Kidney (tissue), 14 donors: ENCODE data around the gene NBAS. TPM values are rescaled to one million over a fixed set of nuclear protein-coding genes. Genes with fewer than 3 reads are reported as not detected.
A peak's percentile ranks its signal among the peaks of the same experiment; 100 is the strongest.

Experiments used
- DNase-seq, 5 donors: peaks; one replicate each; pipeline ENCODE4 v3.0.0-alpha.2; 2013 to 2020
- FAIRE-seq: peaks from 2 replicates; lab custom pipeline; 2012; peaks lifted over from hg19 to GRCh38; lab: Jason Lieb, UNC
- H3K27ac ChIP-seq, 2 donors: one replicate each; pipeline ENCODE4 v1.7.0; 2013; ENCODE audit warnings: low read depth in 2 of 2, low read length in 2 of 2, inconsistent platforms in 1 of 2
- H3K27me3 ChIP-seq: one replicate; pipeline ENCODE4 v1.7.1; 2013; ENCODE audit warnings: low read length, inconsistent platforms; ENCODE audit not compliant: control insufficient read depth, insufficient read depth
- H3K36me3 ChIP-seq, 3 donors: one replicate each; pipeline versions ENCODE4 v1.7.0 to v1.7.1; 2013; ENCODE audit warnings: low read length in 3 of 3, control low read depth in 1 of 3, inconsistent platforms in 1 of 3; ENCODE audit not compliant: insufficient read depth in 3 of 3, control insufficient read depth in 2 of 3
- H3K4me1 ChIP-seq, 3 donors: one replicate each; pipeline versions ENCODE4 v1.7.0 to v1.7.1; 2013; ENCODE audit warnings: low read length in 3 of 3, inconsistent platforms in 1 of 3, low read depth in 1 of 3; ENCODE audit not compliant: control insufficient read depth in 2 of 3, insufficient read depth in 2 of 3
- H3K4me3 ChIP-seq, 3 donors: one replicate each; pipeline versions ENCODE4 v1.7.0 to v1.8.1; 2013; ENCODE audit warnings: low read length in 3 of 3, control low read depth in 1 of 3, inconsistent platforms in 1 of 3
- H3K9ac ChIP-seq, 3 donors: one replicate each; pipeline versions ENCODE4 v1.7.0 to v1.7.1; 2013; ENCODE audit warnings: low read length in 3 of 3, control low read depth in 1 of 3, inconsistent platforms in 1 of 3
- H3K9me3 ChIP-seq, 3 donors: one replicate each; pipeline versions ENCODE4 v1.7.0 to v1.7.1; 2013; ENCODE audit warnings: low read length in 3 of 3, control low read depth in 1 of 3, inconsistent platforms in 1 of 3; ENCODE audit not compliant: control insufficient read depth in 2 of 3, insufficient read depth in 1 of 3
- intact Hi-C: fragments of 100-400 bp; cut with DNase I; formaldehyde crosslinking; loops from one replicate; pipeline ENCODE4 v1.11.1; 2022
- polyA plus RNA-seq: library from polyadenylated mRNA; stranded (reverse); fragments of 350-450 nt; fragmentation: Illumina TruSeq; extraction: RNeasy Lipid Tissue Mini Kit (QIAGEN cat#74804); gene quantifications from one replicate; pipeline ENCODE4 v1.2.3, GENCODE V29; 2014; ENCODE audit warnings: low read depth, low replicate concordance; ENCODE audit not compliant: insufficient read depth
- total RNA-seq: library from RNA; stranded (reverse); fragmentation: NEBNext Ultra II Directional; extraction: Animal tissue kit (Norgen Biotek cat#: 25700); gene quantifications from one replicate; pipeline ENCODE4 v1.2.1, GENCODE V29; 2021
- TF ChIP-seq, protein P1 (sequence below): IDR thresholded peaks from 3 replicates; pipeline ENCODE4 v1.5.1; 2012; ENCODE audit warnings: mild to moderate bottlenecking, moderate library complexity, borderline replicate concordance; ENCODE audit not compliant: insufficient read depth; ENCODE audit errors: extremely low read depth
- donor health status: control.
- donor health status: control.
- donor health status: control.
- donor health status: control.
- donor health status: control.
- donor health status: DM: yes; HTN: yes; CAD: no.
- donor health status: Normal renal cell carcinoma (clear cell type).

Gene NBAS
- total and polyA plus RNA-seq, 2 donors from 2014 or later = 40.8 to 44.2 TPM

DNA sequence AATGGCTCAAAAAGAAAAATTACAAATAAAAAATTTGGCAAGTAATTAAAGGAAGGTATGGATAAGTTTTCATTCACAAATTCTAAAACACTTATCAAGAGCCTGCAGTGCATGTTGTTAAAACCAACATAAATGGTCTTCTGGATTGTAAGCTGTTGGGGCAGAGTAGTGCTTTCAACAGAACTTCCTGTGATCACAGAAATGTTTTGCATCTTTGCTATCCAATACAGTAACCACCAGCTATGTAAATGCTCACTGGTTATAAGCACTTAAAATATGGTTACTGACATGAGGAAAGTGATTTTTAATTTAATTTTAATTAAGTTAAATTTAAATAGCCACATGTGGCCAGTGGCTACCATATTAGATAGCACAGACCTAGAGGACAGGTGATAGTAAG, 133.1 kb downstream of the NBAS start:
- Histone ChIP-seq H3K4me1 (peaks cover 0 to 4% (median 0%) of the 10 kb centered on the region in 3 donors), H3K27ac (no peak overlapping the region), H3K36me3 (peaks cover 0 to 2% (median 0%) of the 10 kb centered on the region in 3 donors), H3K9me3 (no peaks in the 10 kb centered on the region), H3K27me3 (no peaks in the 10 kb centered on the region), H3K4me3 (no peak overlapping the region), H3K9ac (no peak overlapping the region)
- TF ChIP-seq, protein P1, sequence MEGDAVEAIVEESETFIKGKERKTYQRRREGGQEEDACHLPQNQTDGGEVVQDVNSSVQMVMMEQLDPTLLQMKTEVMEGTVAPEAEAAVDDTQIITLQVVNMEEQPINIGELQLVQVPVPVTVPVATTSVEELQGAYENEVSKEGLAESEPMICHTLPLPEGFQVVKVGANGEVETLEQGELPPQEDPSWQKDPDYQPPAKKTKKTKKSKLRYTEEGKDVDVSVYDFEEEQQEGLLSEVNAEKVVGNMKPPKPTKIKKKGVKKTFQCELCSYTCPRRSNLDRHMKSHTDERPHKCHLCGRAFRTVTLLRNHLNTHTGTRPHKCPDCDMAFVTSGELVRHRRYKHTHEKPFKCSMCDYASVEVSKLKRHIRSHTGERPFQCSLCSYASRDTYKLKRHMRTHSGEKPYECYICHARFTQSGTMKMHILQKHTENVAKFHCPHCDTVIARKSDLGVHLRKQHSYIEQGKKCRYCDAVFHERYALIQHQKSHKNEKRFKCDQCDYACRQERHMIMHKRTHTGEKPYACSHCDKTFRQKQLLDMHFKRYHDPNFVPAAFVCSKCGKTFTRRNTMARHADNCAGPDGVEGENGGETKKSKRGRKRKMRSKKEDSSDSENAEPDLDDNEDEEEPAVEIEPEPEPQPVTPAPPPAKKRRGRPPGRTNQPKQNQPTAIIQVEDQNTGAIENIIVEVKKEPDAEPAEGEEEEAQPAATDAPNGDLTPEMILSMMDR = no peak
- FAIRE-seq (no peak), DNase-seq (no peak)
- intact Hi-C loops = no loop called here

DNA sequence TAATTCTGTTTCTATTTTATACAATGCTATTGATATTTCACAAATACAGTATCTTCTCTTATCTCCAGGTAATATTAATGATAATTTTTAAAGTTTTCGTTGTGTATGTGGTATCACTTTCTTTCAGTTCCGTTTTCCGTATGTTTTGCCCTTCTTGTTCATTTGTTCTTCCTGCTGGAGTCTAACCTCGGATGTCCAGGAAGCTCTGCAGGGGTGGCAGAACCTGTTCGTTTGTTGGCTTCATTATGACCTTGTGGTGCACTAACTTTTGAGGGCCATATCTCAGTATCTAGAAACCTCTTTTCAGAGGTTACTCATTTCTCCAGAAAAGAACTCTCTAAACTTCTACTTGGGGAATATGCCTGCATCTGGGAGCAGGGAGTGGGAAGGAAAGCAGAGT, 134.5 kb downstream of the NBAS start:
- no peak for FAIRE-seq
- no peak for DNase-seq
- Histone ChIP-seq H3K4me3 (no peak overlapping the region), H3K36me3 (peaks cover 0 to 2% (median 0%) of the 10 kb centered on the region in 3 donors), H3K27ac (no peak overlapping the region), H3K9me3 (no peaks in the 10 kb centered on the region), H3K9ac (no peak overlapping the region), H3K27me3 (no peaks in the 10 kb centered on the region), H3K4me1 (peaks cover 0 to 4% (median 0%) of the 10 kb centered on the region in 3 donors)
- TF ChIP-seq, protein P1 = no peak
- intact Hi-C loops = no loop called here

DNA sequence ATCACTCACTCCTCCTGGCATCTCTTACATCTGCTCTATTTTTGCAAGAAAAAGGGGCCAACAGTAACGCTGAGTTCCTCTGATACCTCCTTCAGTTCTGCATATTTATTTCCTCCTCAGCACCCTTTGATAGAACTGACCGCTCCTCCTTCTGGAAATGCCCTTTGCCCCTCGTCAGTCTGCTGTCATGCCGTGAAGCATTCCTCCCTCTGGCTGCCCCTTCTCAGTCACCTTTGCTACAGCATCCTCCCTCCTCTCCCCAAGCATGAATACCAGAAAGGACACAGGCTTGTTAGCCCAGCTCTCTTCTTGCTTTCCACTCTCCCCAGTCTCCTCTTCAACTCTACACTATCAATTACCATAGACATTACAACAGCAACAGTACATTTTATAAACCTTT, 135.4 kb downstream of the NBAS start:
- Histone ChIP-seq H3K4me3 (no peak overlapping the region), H3K9me3 (no peaks in the 10 kb centered on the region), H3K36me3 (peaks cover 0 to 2% (median 0%) of the 10 kb centered on the region in 3 donors), H3K27me3 (no peaks in the 10 kb centered on the region), H3K4me1 (peaks cover 0 to 4% (median 0%) of the 10 kb centered on the region in 3 donors), H3K9ac (no peak overlapping the region), H3K27ac (no peak overlapping the region)
- peak in 4 of 5 donors; percentile 47 to 75 (median 63) for DNase-seq
- TF ChIP-seq, protein P1 = no peak
- intact Hi-C loops = no loop called here
- no peak for FAIRE-seq

DNA sequence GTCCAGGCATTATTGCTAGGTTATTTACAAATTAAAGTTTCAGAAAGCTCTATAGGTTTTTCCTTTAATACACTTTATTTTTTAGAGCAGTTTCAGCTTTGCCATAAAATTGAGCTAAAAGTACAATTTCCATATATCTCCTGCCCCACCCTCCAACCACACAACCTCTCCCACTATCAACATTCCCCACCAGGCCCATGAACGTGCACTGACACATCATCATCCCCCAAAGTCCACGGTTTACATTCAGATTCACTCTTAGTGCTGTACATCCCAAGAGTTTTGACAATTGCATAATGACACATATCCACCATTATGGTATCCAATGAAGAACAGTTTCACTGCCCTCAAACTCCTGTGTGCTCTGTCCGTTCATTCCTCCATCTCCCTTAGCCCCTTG, 139.4 kb downstream of the NBAS start:
- no peaks in the 10 kb centered on the region for H3K27me3 ChIP-seq
- intact Hi-C loops = no loop called here
- H3K36me3 ChIP-seq = peaks cover 0 to 2% (median 0%) of the 10 kb centered on the region in 3 donors
- FAIRE-seq = no peak
- no peak for DNase-seq
- TF ChIP-seq, protein P1 = no peak
- H3K9me3 ChIP-seq = no peaks in the 10 kb centered on the region
- H3K9ac ChIP-seq = no peak overlapping the region
- no peak overlapping the region for H3K4me3 ChIP-seq
- H3K27ac ChIP-seq = no peak overlapping the region
- peaks cover 0 to 4% (median 0%) of the 10 kb centered on the region in 3 donors for H3K4me1 ChIP-seq
